Measurements from ENCODE around the gene BLOC1S4.
A peak's percentile ranks its signal among the peaks of the same experiment; 100 is the strongest.
"Not testable (repeated sequence)": the region's sequence is repeated elsewhere in the genome, so short reads cannot be mapped to it uniquely, and the experiment has no call there.

The BLOC1S4 gene

GRCh38 chr4:6746721-6747293, 30.8 kb downstream of the BLOC1S4 start:
- DNase-seq, result peak; percentile 87 to 94

GRCh38 chr4:6747294-6748051, 31.5 kb downstream of the BLOC1S4 start:
- DNase-seq, result peak; percentile 79 to 93

GRCh38 chr4:6748286-6748685, 32.3 kb downstream of the BLOC1S4 start:
- no peak for DNase-seq

GRCh38 chr4:6749340-6750171, 33.6 kb downstream of the BLOC1S4 start:
- no peak for DNase-seq

GRCh38 chr4:6750286-6751221, 34.6 kb downstream of the BLOC1S4 start:
- no peak for DNase-seq

- DNase-seq, result peak in 1 of 2 experiments; percentile 16
Observed at GRCh38 chr4:6751611-6752485, 35.9 kb downstream of the BLOC1S4 start.

- DNase-seq, result no peak
Observed at GRCh38 chr4:6752486-6752829, 36.5 kb downstream of the BLOC1S4 start.

- no peak for DNase-seq
Observed at GRCh38 chr4:6753103-6753560, 37.2 kb downstream of the BLOC1S4 start.

- no peak for DNase-seq
Observed at GRCh38 chr4:6753891-6754290, 37.9 kb downstream of the BLOC1S4 start.

GRCh38 chr4:6754481-6755087, 38.6 kb downstream of the BLOC1S4 start:
- DNase-seq, result no peak

GRCh38 chr4:6755088-6755753, 39.2 kb downstream of the BLOC1S4 start:
- no peak for DNase-seq

- not testable (repeated sequence) for DNase-seq
Observed at GRCh38 chr4:6756345-6756744, 40.4 kb downstream of the BLOC1S4 start.

- DNase-seq, result no peak
Observed at GRCh38 chr4:6758728-6759127, 42.8 kb downstream of the BLOC1S4 start.

- DNase-seq, result no peak
Observed at GRCh38 chr4:6760865-6761264, 44.9 kb downstream of the BLOC1S4 start.

- no peak for DNase-seq
Observed at GRCh38 chr4:6761649-6762615, 46.0 kb downstream of the BLOC1S4 start.

- no peak for DNase-seq
Observed at GRCh38 chr4:6763330-6763851, 47.4 kb downstream of the BLOC1S4 start.

GRCh38 chr4:6764976-6765620, 49.1 kb downstream of the BLOC1S4 start:
- no peak for DNase-seq

- DNase-seq, result no peak
Observed at GRCh38 chr4:6765703-6766102, 49.7 kb downstream of the BLOC1S4 start.

Data from NCI-H2081 (cell line).